CD4-positive, alpha-beta T cell treated with Interleukin-17A for 1 hour (primary cell): ENCODE data around the gene NHERF2.
A peak's percentile ranks its signal among the peaks of the same experiment; 100 is the strongest.
"Not testable (repeated sequence)": the region's sequence is repeated elsewhere in the genome, so short reads cannot be mapped to it uniquely, and the experiment has no call there.

Source experiments
- DNase-seq: peaks from one replicate; pipeline ENCODE4 v3.0.0-alpha.2; 2020

Gene NHERF2

DNA sequence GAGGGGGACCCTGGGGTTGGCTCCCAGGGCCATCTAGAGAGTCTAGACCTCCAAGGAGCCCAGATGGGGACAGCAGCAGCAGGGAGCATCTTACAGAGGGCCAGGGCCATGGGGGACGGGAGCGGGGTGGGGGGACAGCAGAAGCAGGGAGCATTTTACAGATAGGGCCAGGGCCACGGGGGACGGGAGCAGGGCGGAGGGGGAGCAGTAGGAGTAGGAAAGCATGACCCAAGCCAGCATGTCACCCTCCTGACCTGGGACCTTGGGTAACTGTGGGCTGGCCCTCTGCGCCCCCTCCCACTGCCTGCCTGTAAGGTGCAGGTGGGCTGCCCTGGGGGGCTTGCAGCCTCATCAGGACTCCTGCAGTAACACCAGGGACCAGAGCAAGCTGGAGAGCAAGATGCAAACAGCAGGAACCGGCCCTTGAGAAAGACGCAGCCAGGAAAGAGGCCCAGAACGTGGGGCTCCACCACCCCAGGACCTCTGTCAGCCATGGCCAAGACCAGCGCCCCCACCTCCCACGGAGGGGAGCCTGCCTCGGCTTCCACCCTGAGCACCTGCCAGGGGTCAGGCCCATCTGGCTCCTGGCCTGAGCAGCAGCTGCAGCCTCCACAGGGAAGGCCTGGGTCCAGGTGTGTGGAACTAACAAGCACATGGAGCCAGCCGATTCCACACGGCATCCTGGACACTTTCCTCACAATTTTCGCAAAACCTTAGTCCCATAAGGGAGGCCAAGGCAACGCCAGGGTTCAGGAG, 19.4 kb upstream of the NHERF2 start:
- no peak for DNase-seq

DNA sequence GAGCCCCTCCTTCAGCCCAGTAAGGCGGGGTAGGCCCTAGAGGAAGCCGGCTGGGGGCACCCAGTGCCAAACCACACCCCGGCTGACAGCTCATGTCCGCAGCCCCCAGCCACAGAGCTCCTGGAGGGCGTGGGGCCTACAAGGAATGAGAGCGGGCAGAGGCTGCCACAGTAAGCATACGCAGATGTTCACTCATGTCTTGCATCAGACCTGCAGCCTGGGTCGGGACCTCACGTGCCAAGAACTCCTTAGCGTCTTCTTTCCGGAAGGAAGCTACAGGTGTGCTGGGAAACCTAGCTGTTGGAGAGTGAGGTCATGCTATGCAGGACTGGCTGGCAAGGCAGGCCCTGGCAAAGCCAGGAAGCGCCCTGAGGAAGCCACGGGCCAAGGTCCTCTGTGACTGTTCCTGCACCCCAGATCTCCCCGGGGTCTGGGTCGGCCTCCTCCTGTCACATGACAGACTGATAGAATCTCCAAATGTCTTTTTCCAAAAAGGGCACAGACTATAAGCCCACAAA, 18.6 kb upstream of the NHERF2 start:
- peak; percentile 32 for DNase-seq

- DNase-seq: no peak
Observed at GRCh38 chr16:2008631-2009163, 18.0 kb upstream of the NHERF2 start.

- no peak for DNase-seq
Observed at GRCh38 chr16:2009164-2009711, 17.5 kb upstream of the NHERF2 start.

DNA sequence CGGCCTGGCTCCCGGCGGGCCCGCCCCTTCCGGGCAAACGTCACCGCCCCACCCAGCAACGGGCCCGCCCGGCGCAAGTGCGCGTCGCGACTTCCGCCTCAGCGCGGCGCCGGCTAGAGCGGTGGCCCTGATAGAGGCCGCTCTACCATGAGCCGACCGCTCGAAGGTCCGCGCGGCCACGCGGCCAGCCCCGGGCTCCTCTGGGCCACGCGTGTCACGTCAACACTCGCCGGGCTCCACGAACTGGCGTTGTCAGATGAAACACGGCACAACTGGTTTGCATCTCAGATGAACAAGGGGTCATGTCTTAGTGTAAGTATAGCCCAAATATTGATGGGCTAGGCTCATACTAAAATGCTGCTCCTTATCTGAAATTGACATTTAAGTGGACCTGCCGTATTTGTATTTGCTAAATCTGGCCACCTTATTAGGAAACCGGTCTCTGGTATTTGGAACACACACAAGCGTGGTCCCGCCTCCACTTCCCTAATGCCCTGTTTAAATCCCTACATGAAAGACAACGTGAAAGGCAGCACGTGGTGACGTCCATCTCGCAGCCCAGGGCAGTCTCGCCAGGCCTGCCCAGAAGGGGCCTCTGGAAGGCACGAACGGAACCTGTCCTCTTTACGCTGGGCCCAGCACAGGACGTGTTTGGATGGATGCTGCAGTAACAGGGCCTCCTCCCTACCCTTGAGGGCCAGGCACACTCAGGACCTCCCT, 16.8 kb upstream of the NHERF2 start, which contains the start of gene ZNF598:
Gene ZNF598, minus strand, starts transcription at position 31 of the 720 bp plus-strand sequence.
- peak; percentile 81 for DNase-seq

- not testable (repeated sequence) for DNase-seq
Observed at GRCh38 chr16:2011726-2012125, 15.0 kb upstream of the NHERF2 start.

GRCh38 chr16:2013527-2013926, 13.2 kb upstream of the NHERF2 start:
- DNase-seq: no peak

GRCh38 chr16:2015117-2015946, 11.4 kb upstream of the NHERF2 start:
- DNase-seq: no peak

DNA sequence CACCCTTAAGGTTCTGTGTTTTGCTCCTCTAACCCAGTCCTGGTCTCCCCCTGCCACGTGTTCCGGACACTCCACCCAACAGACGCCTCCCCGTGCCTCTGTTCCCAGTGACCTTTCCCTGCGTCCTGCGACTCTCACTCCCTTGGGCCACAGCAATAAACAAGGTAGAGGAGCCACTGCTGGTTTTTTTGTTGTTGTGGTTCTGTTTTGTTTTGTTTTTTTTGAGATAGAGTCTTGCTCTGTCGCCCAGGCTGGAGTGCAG, 10.8 kb upstream of the NHERF2 start:
- no peak for DNase-seq

- peak; percentile 18 for DNase-seq
Observed at GRCh38 chr16:2016407-2016922, 10.2 kb upstream of the NHERF2 start.

DNA sequence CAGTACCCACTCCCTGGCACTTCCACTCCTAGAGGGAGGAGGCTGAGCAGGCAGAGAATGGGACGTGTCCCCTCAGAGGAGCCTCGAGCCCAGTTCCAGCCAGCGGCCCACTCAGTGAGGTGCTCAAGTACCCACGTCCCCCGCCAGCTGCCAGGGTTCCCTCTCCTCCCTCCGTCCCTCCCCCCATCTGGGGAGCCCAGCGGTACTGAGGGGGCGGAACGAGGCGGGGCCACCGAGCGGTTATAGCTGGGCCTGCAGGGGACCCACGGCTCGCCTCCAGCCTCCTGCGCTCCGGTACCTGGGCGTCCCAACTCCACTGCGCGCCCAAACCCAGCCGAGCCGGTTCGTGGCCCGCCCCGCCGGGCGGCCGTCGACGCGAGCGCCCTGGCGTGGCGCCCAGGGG, 7.2 kb upstream of the NHERF2 start, which contains the start of gene NPW:
Gene NPW, plus strand, starts transcription at position 268 of the 403 bp plus-strand sequence.
- no peak for DNase-seq

DNA sequence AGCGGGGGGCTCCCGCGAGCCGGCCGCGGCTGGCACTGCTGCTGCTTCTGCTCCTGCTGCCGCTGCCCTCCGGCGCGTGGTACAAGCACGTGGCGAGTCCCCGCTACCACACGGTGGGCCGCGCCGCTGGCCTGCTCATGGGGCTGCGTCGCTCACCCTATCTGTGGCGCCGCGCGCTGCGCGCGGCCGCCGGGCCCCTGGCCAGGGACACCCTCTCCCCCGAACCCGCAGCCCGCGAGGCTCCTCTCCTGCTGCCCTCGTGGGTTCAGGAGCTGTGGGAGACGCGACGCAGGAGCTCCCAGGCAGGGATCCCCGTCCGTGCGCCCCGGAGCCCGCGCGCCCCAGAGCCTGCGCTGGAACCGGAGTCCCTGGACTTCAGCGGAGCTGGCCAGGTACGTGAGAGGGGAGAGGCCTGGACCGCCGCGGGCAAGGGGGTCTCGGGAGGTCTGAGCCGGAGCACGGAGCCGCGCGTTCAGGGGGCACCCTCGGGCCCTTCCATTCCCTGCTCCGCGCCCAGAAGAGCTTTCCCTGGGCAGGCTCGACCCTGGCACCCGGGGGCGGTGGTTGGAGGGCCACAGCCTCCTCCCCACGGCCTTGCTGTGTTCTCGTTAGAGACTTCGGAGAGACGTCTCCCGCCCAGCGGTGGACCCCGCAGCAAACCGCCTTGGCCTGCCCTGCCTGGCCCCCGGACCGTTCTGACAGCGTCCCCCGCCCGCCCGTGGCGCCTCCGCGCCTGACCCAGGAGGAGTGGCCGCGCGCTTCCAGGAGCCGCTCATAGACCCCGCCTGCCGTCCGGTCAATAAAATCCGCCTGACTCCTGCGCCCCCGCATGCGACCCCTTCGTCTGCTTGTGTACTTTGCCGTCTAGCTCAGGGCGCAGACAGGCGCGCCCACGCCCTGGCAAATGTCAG, 6.5 kb upstream of the NHERF2 start:
- no peak for DNase-seq

DNA sequence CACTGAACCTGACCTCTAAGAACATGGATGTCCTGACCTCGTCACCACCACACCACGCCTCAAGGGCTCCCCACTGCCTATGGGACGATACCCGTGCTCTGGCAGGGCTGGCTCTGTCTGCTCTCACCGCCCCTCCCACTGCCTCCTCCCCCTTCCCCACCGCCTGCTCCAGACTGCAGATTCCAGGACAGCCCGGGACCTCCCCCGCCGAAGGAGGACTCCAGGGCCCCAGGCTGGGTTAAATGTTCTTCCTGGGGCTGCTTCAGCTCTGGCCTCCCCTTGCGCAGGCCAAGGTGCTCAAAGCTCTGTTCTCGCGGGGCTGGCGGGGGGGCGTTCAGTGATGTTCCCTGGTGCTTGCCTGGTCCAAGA, 4.0 kb upstream of the NHERF2 start:
- DNase-seq: no peak

DNA sequence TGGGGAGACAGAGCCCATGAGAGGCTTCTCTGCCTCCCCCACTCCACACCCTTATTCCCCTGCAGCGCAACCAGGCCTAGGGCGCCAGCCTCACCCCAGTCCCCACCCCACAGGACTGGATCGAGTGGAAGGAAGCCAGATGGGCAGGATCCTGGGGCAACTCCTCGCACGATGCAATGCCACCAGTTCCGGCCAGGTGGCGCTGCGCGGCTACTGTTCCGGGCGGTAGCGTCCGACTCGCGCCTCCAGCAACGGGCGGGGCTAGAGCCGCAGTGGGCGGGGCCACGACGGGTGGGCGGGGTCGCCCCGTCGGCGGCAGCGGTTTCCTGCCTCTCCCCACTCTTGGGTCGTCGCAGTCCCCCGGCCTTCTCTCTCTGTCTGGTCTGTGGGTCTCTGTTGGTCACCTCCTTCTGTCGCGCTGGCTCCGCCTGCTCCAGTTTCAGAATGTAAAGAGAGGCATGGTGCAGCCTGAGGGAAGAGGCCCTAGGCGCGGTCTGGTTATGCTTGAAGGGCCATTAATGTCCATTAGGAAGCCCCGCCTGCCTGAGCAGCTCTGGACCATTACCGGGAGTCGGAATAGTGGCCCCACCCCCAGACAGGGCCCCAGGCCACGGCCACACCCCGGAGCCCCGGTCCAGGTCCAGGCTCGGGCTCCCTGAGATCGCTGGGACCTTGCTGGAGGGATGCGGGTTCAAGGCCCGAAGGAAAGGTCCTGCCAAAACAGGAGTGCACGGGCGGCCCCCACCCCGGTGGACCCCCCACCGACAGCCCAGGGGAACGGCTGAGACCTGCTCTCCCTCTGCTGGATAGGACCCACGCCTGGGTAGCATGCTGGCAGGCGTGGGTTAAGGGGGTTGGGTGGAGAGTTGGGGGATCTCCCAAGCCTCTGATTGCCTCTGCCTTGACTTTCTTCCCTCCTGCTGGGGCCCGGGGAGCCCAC, 3.3 kb upstream of the NHERF2 start:
- DNase-seq: peak; percentile 95

- no peak for DNase-seq
Observed at GRCh38 chr16:2024032-2024420, 2.7 kb upstream of the NHERF2 start.

DNA sequence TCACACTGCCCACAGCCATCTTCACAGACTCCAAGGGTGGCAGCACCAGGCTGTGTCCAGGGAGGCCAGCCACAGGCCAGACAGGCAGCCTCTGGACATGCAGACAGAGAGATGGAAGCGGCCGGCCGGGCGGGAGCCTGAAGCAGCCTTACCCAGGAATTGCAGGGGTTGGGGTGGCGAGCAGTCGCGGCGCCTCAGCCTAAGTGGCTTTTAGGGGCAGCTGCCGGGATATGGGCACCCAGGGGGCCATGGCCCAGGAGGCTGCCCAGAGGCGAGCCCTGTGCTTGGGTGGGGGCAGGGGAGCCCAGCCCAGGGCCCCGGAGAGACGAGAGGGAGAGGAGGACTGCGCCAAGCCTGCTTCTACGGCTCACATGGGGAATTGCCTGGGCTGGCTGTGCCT, 1.5 kb upstream of the NHERF2 start:
- no peak for DNase-seq

- DNase-seq: no peak
Observed at GRCh38 chr16:2025878-2026460, 733 bp upstream of the NHERF2 start.

- DNase-seq: peak; percentile 23
Observed at GRCh38 chr16:2027024-2028010, 615 bp downstream of the NHERF2 start.

- no peak for DNase-seq
Observed at GRCh38 chr16:2028146-2028545, 1.4 kb downstream of the NHERF2 start.
